ENCODE data around the gene CDK18. TPM values are rescaled to one million over a fixed set of nuclear protein-coding genes. Genes with fewer than 3 reads are reported as not detected.
A peak's percentile ranks its signal among the peaks of the same experiment; 100 is the strongest.

The CDK18 gene
- total and polyA plus RNA-seq, 2 of the 8 experiments (the other 6 are each of a cell fraction or from before 2014, with no cell fraction given), result 31.2 to 44.0 TPM

GRCh38 chr1:205547936-205548827 is 43.7 kb downstream of the CDK18 start:
- Histone ChIP-seq H3K18ac (ENCODE audit: extremely low read depth, low read length) (no peak overlapping the region), H3K9ac (replicated peaks in 1 of 4; ENCODE audit: extremely low read depth in 1 of 4, low read depth in 3 of 4, low read length in 3 of 4) (no peak overlapping the region), H2BK120ac (replicated peaks; ENCODE audit: low read depth, low read length) (peak overlapping the region; percentile 31), H3K4me3 (ENCODE audit: extremely low read depth in 1 of 4, insufficient read depth in 2 of 4, low read depth in 3 of 4, low read length in 4 of 4) (no peak overlapping the region), H3K36me3 (ENCODE audit: control insufficient read depth in 2 of 4, insufficient read depth in 4 of 4, low read length in 3 of 4) (no peaks in the 10 kb centered on the region), H3K4me2 (ENCODE audit: insufficient read depth in 1 of 2, low read depth in 2 of 2, low read length in 2 of 2) (no peak overlapping the region), H4K20me1 (replicated peaks in 1 of 2; ENCODE audit: control insufficient read depth in 1 of 2, insufficient read depth in 2 of 2, low read length in 2 of 2) (no peaks in the 10 kb centered on the region), H3K23me2 (ENCODE audit: low read depth, low read length) (0 out of 2 replicates have a peak, but pooled peaks cover 2% of the 10 kb centered on the region), H2BK12ac (ENCODE audit: low read depth, low read length) (no peak overlapping the region), H4K5ac (ENCODE audit: insufficient read length, low read depth, low read length) (no peak overlapping the region), H4K8ac (ENCODE audit: extremely low read depth, insufficient read depth, low read length) (no peak overlapping the region), H3K23ac (ENCODE audit: insufficient read length) (no peak overlapping the region), H2BK15ac (ENCODE audit: low read length) (0 out of 2 replicates have a peak overlapping the region, but pooled peaks have one; percentile 31), H3K9me3 (ENCODE audit: insufficient read depth in 2 of 2, low read depth in 1 of 2, low read length in 1 of 2) (no peaks in the 10 kb centered on the region), H2BK20ac (ENCODE audit: low read length) (0 out of 2 replicates have a peak overlapping the region, but pooled peaks have one; percentile 48), H3K4me1 (replicated peaks in 1 of 4; ENCODE audit: control insufficient read depth in 3 of 4, insufficient read depth in 4 of 4, low read length in 3 of 4) (peaks cover 0 to 11% (median 5%) of the 10 kb centered on the region in 4 experiments; a peak in 5 of 7 replicates), H3K79me1 (ENCODE audit: low read depth, low read length) (no peaks in the 10 kb centered on the region), H3K27ac (ENCODE audit: low read depth, low read length) (no peak overlapping the region), H2BK5ac (ENCODE audit: low read depth, low read length) (no peak overlapping the region), H4K91ac (replicated peaks; ENCODE audit: insufficient read length, low read length) (no peak overlapping the region), H3K79me2 (ENCODE audit: control insufficient read depth in 1 of 2, insufficient read depth in 2 of 2, low read length in 2 of 2) (no peaks in the 10 kb centered on the region), H3K56ac (replicated peaks; ENCODE audit: insufficient read length, low read depth, low read length) (no peak overlapping the region), H2AK5ac (ENCODE audit: low read depth, low read length) (no peak overlapping the region), H3K14ac (ENCODE audit: insufficient read length) (no peak overlapping the region), H3K27me3 (replicated peaks in 1 of 4; ENCODE audit: control insufficient read depth in 3 of 4, extremely low read depth in 1 of 4, insufficient read depth in 3 of 4, low read length in 3 of 4) (peaks cover 0 to 14% (median 4%) of the 10 kb centered on the region in 4 experiments; a peak in 3 of 7 replicates), H3K4ac (replicated peaks; ENCODE audit: insufficient read length, low read depth, low read length) (no peak overlapping the region), H2AFZ (ENCODE audit: low read length) (no peak overlapping the region)
- FAIRE-seq (no peak), DNase-seq (ENCODE audit: low read depth in 1 of 2, low spot score in 2 of 2) (peak in 1 of 2 experiments; percentile 46)
- ChIA-PET CTCF (ENCODE audit: partially characterized antibody) (interaction anchor here (0.6 to 4.0 kb wide), 20 partner anchors 8 to 194 kb away, joined by 3 to 24 read pairs (median 4); no protein-coding TSS in a partner anchor), POLR2A (ENCODE audit: partially characterized antibody) (interaction anchor here (1.1 to 2.1 kb wide), 4 partner anchors 11 to 84 kb away, joined by 3 to 6 read pairs (median 4); partner anchors contain the start of gene ELK4)
- 81% methylated on average over 15 of the region's 15 CpGs; no CpG with 5 or more reads in 1 of the 2 experiments for WGBS, 2 experiments (ENCODE audit: extremely low coverage in 1 of 2, insufficient coverage in 1 of 2, insufficient read length in 1 of 2, insufficient replicate concordance in 2 of 2, low coverage in 1 of 2, low lambda C conversion rate in 2 of 2, missing lambda C conversion rate in 1 of 2)
- TF ChIP-seq CTCF (IDR thresholded peaks at IDR 0.05; ENCODE audit: control extremely low read depth in 1 of 3, insufficient read depth in 1 of 3, low read depth in 1 of 3, low read length in 3 of 3) (peak in 1 of 3 experiments; percentile 3; a peak in 2 of 4 replicates), CBX8 (IDR thresholded peaks at IDR 0.05; ENCODE audit: borderline replicate concordance, low read depth, low read length) (no peak), RAD21 (IDR thresholded peaks at IDR 0.05 in 1 of 2, conservative IDR thresholded peaks at IDR 0.05 in 1 of 2; ENCODE audit: low read depth in 2 of 2, low read length in 2 of 2) (peak; percentile 30 to 51; a peak in 3 of 4 replicates)
